Activated CD4-positive, alpha-beta T cell treated with anti-CD3 and anti-CD28 coated beads, Interleukin-2, amount 10 ng/mL, durations not matched to agents 7 days and 5 days (primary cell): ENCODE measurements around the gene OR5D13. TPM values are rescaled to one million over a fixed set of nuclear protein-coding genes. Genes with fewer than 3 reads are reported as not detected.

Experiments used
- CTCF ChIA-PET: fragments of 350-600 bp; sonication (Branson Sonifier 250); formaldehyde crosslinking; loops from one replicate; lab custom pipeline; 2021; ENCODE audit warnings: antibody characterized with exemption; lab: Charles Lee
- POLR2A ChIA-PET: fragments of 350-600 bp; sonication (Branson Sonifier 250); formaldehyde crosslinking; loops from one replicate; lab custom pipeline; 2021; ENCODE audit warnings: antibody characterized with exemption; lab: Charles Lee
- DNase-seq: peaks from one replicate; pipeline ENCODE4 v3.0.0-alpha.2; 2020
- H3K27ac Mint-ChIP-seq: one replicate; pipeline ENCODE4 v1.8.0; 2021; ENCODE audit warnings: mild to moderate bottlenecking, moderate library complexity, mixed read lengths
- H3K27me3 Mint-ChIP-seq: one replicate; pipeline ENCODE4 v1.8.0; 2021; ENCODE audit warnings: mixed read lengths
- H3K36me3 Mint-ChIP-seq: one replicate; pipeline ENCODE4 v1.8.0; 2021; ENCODE audit warnings: low read depth, mixed read lengths
- H3K4me1 Mint-ChIP-seq: one replicate; pipeline ENCODE4 v1.8.0; 2021; ENCODE audit warnings: mixed read lengths
- H3K4me3 Mint-ChIP-seq: one replicate; pipeline ENCODE4 v1.8.0; 2021; ENCODE audit warnings: mild to moderate bottlenecking, moderate library complexity, mixed read lengths
- H3K9me3 Mint-ChIP-seq: one replicate; pipeline ENCODE4 v1.8.0; 2021; ENCODE audit warnings: mixed read lengths
- total RNA-seq, 2 experiments: library from RNA; stranded (reverse); gene quantifications; one replicate each; pipeline ENCODE4 v1.2.3, GENCODE V29; 2021

Gene OR5D13
- not detected for total RNA-seq

- POLR2A ChIA-PET: no interaction called here
- no peaks in the 10 kb centered on the region for H3K4me1 Mint-ChIP-seq
- H3K27ac Mint-ChIP-seq: no peak within 1 kb of the TSS
- no peaks in the 10 kb centered on the region for H3K27me3 Mint-ChIP-seq
- peaks cover 14% of the 10 kb centered on the region for H3K9me3 Mint-ChIP-seq
- H3K4me3 Mint-ChIP-seq: no peak within 1 kb of the TSS
- CTCF ChIA-PET: no interaction called here
- no peak for DNase-seq
- no peaks in the 10 kb centered on the region for H3K36me3 Mint-ChIP-seq
Measured at GRCh38 chr11:55773138-55773537, at the start of gene OR5D13. Gene OR5D13 (plus strand): TSS chr11:55773438. CDS start chr11:55773438, 0 bp downstream.

GRCh38 chr11:55726715-55727324, 46.4 kb upstream of the OR5D13 start:
- H3K4me1 Mint-ChIP-seq: no peaks in the 10 kb centered on the region
- peaks cover 2% of the 10 kb centered on the region for H3K9me3 Mint-ChIP-seq
- no peaks in the 10 kb centered on the region for H3K27me3 Mint-ChIP-seq
- H3K36me3 Mint-ChIP-seq: no peaks in the 10 kb centered on the region
- H3K4me3 Mint-ChIP-seq: no peak overlapping the region
- H3K27ac Mint-ChIP-seq: no peak overlapping the region
- CTCF ChIA-PET: no interaction called here
- DNase-seq: no peak
- POLR2A ChIA-PET: no interaction called here

- ChIA-PET POLR2A (no interaction called here), CTCF (no interaction called here)
- Mint-ChIP-seq H3K9me3 (peaks cover 23% of the 10 kb centered on the region), H3K27me3 (no peaks in the 10 kb centered on the region), H3K36me3 (no peaks in the 10 kb centered on the region), H3K27ac (no peak overlapping the region), H3K4me1 (no peaks in the 10 kb centered on the region), H3K4me3 (no peak overlapping the region)
- no peak for DNase-seq
Measured at GRCh38 chr11:55732936-55733335, 40.3 kb upstream of the OR5D13 start.

GRCh38 chr11:55791606-55792005, 18.4 kb downstream of the OR5D13 start:
- Mint-ChIP-seq H3K9me3 (peaks cover 17% of the 10 kb centered on the region), H3K4me1 (no peaks in the 10 kb centered on the region), H3K4me3 (no peak overlapping the region), H3K36me3 (no peaks in the 10 kb centered on the region), H3K27ac (no peak overlapping the region), H3K27me3 (no peaks in the 10 kb centered on the region)
- no peak for DNase-seq
- CTCF ChIA-PET: no interaction called here
- POLR2A ChIA-PET: no interaction called here

GRCh38 chr11:55793321-55793720, 20.1 kb downstream of the OR5D13 start:
- H3K27me3 Mint-ChIP-seq: no peaks in the 10 kb centered on the region
- no peaks in the 10 kb centered on the region for H3K36me3 Mint-ChIP-seq
- H3K4me1 Mint-ChIP-seq: no peaks in the 10 kb centered on the region
- DNase-seq: no peak
- ChIA-PET POLR2A (no interaction called here), CTCF (no interaction called here)
- H3K9me3 Mint-ChIP-seq: peaks cover 11% of the 10 kb centered on the region
- H3K27ac Mint-ChIP-seq: no peak overlapping the region
- no peak overlapping the region for H3K4me3 Mint-ChIP-seq

- Mint-ChIP-seq H3K9me3 (peaks cover 17% of the 10 kb centered on the region), H3K4me3 (no peak within 1 kb of the TSS), H3K27ac (no peak within 1 kb of the TSS), H3K27me3 (no peaks in the 10 kb centered on the region), H3K36me3 (no peaks in the 10 kb centered on the region), H3K4me1 (no peaks in the 10 kb centered on the region)
- ChIA-PET CTCF (no interaction called here), POLR2A (no interaction called here)
- no peak for DNase-seq
Measured at GRCh38 chr11:55795256-55795655, 22.0 kb downstream of the OR5D13 start, which contains the start of gene OR5D14. Gene OR5D14 (plus strand): TSS chr11:55795556. CDS start chr11:55795556, 0 bp downstream.

GRCh38 chr11:55806248-55806647, 33.0 kb downstream of the OR5D13 start:
- DNase-seq: no peak
- Mint-ChIP-seq H3K27me3 (no peaks in the 10 kb centered on the region), H3K27ac (no peak overlapping the region), H3K4me1 (no peaks in the 10 kb centered on the region), H3K4me3 (no peak overlapping the region), H3K9me3 (peaks cover 20% of the 10 kb centered on the region), H3K36me3 (no peaks in the 10 kb centered on the region)
- ChIA-PET CTCF (no interaction called here), POLR2A (no interaction called here)

GRCh38 chr11:55811067-55811466, 37.8 kb downstream of the OR5D13 start, which contains the start of gene OR5L1:
Gene OR5L1 (plus strand): TSS chr11:55811367. CDS start chr11:55811467, 100 bp downstream.
- H3K27me3 Mint-ChIP-seq: no peaks in the 10 kb centered on the region
- POLR2A ChIA-PET: no interaction called here
- no peaks in the 10 kb centered on the region for H3K4me1 Mint-ChIP-seq
- H3K9me3 Mint-ChIP-seq: peaks cover 20% of the 10 kb centered on the region
- H3K4me3 Mint-ChIP-seq: no peak within 1 kb of the TSS
- CTCF ChIA-PET: no interaction called here
- H3K36me3 Mint-ChIP-seq: no peaks in the 10 kb centered on the region
- no peak for DNase-seq
- H3K27ac Mint-ChIP-seq: no peak within 1 kb of the TSS

GRCh38 chr11:55819330-55819729, 46.1 kb downstream of the OR5D13 start, which contains the start of gene OR5D18:
Gene OR5D18 (plus strand): TSS chr11:55819630. CDS start chr11:55819630, 0 bp downstream.
- Mint-ChIP-seq H3K36me3 (no peaks in the 10 kb centered on the region), H3K4me3 (no peak within 1 kb of the TSS), H3K27me3 (no peaks in the 10 kb centered on the region), H3K4me1 (no peaks in the 10 kb centered on the region), H3K27ac (no peak within 1 kb of the TSS), H3K9me3 (peaks cover 16% of the 10 kb centered on the region)
- ChIA-PET CTCF (no interaction called here), POLR2A (no interaction called here)
- DNase-seq: no peak

Other genes with a start within 250 kb of the OR5D13 start
- not detected for gene OR4C15, start 219.0 kb upstream of the OR5D13 start, total RNA-seq
- not detected for gene OR4C16, start 201.3 kb upstream of the OR5D13 start, total RNA-seq
- gene OR4C11, start 165.8 kb upstream of the OR5D13 start, total RNA-seq: not detected
- gene OR4P4, start 138.3 kb upstream of the OR5D13 start, total RNA-seq: not detected
- not detected for gene OR4S2, start 125.1 kb upstream of the OR5D13 start, total RNA-seq
- not detected for gene OR4C6, start 111.2 kb upstream of the OR5D13 start, total RNA-seq
- not detected for gene OR5D14, start 22.1 kb downstream of the OR5D13 start, total RNA-seq
- not detected for gene OR5L1, start 37.9 kb downstream of the OR5D13 start, total RNA-seq
- not detected for gene OR5D18, start 46.2 kb downstream of the OR5D13 start, total RNA-seq
- gene OR5L2, start 53.8 kb downstream of the OR5D13 start, total RNA-seq: not detected
- gene OR5D16, start 65.3 kb downstream of the OR5D13 start, total RNA-seq: not detected
- not detected for gene TRIM51, start 109.9 kb downstream of the OR5D13 start, total RNA-seq
- gene OR5W2, start 141.1 kb downstream of the OR5D13 start, total RNA-seq: not detected
- not detected for gene OR5I1, start 163.0 kb downstream of the OR5D13 start, total RNA-seq
- not detected for gene OR10AG1, start 196.5 kb downstream of the OR5D13 start, total RNA-seq
- gene OR5F1, start 221.2 kb downstream of the OR5D13 start, total RNA-seq: not detected